ENCODE data around the gene AQP12A. TPM values are rescaled to one million over a fixed set of nuclear protein-coding genes. Genes with fewer than 3 reads are reported as not detected.
"Not testable (repeated sequence)": the region's sequence is repeated elsewhere in the genome, so short reads cannot be mapped to it uniquely, and the experiment has no call there.

The AQP12A gene
- total RNA-seq, 5 donors from 2014 or later (not counting 1 experiment from before 2014, with no cell fraction given), result not detected

- DNase-seq (no peak), ATAC-seq (replicated peaks in 1 of 4) (no peak)
- Mint-ChIP-seq H3K9me3 (no peaks in the 10 kb centered on the region), H3K36me3 (no peaks in the 10 kb centered on the region), H3K4me1 (no peaks in the 10 kb centered on the region), H3K27me3 (peaks cover 21 to 34% of the 10 kb centered on the region in 2 donors), H3K4me3 (no peak overlapping the region), H3K27ac (no peak overlapping the region)
- ChIA-PET CTCF (interaction anchor here in 1 of 2 donors (0.6 kb wide), 1 partner anchor 50 kb away, joined by 5 read pairs; no protein-coding TSS in a partner anchor), POLR2A (no interaction called here)
- H3K36me3 ChIP-seq (ENCODE audit: control insufficient read depth in 2 of 2, extremely low read depth in 1 of 2, insufficient read depth in 1 of 2, low read length in 1 of 2), result no peaks in the 10 kb centered on the region
- H3K4me1 ChIP-seq (ENCODE audit: control insufficient read depth in 1 of 2, extremely low read depth in 1 of 2, insufficient read depth in 2 of 2, low read length in 2 of 2), result no peaks in the 10 kb centered on the region
- no peak overlapping the region for H3K27ac ChIP-seq (ENCODE audit: low read length)
- H3K4me3 ChIP-seq (ENCODE audit: control insufficient read depth in 1 of 2, extremely low read depth in 1 of 2, low read length in 1 of 2), result no peak overlapping the region
- no peaks in the 10 kb centered on the region for H3K9me3 ChIP-seq
- peaks cover 2 to 23% of the 10 kb centered on the region in 2 experiments for H3K27me3 ChIP-seq (replicated peaks in 1 of 2; ENCODE audit: control insufficient read depth in 2 of 2, extremely low read depth in 1 of 2, insufficient read depth in 2 of 2, low read length in 1 of 2)
- 55% methylated on average over 43 of the region's 46 CpGs for WGBS (ENCODE audit: insufficient coverage)
These were observed 19.5 kb upstream of the AQP12A start for GRCh38 chr2:240672076-240672700.

GRCh38 chr2:240672701-240673190, 18.9 kb upstream of the AQP12A start:
- no peaks in the 10 kb centered on the region for H3K9me3 ChIP-seq
- no peak overlapping the region for H3K4me3 Mint-ChIP-seq
- H3K4me3 ChIP-seq (ENCODE audit: control insufficient read depth in 1 of 2, extremely low read depth in 1 of 2, low read length in 1 of 2), result no peak overlapping the region
- H3K36me3 ChIP-seq (ENCODE audit: control insufficient read depth in 2 of 2, extremely low read depth in 1 of 2, insufficient read depth in 1 of 2, low read length in 1 of 2), result no peaks in the 10 kb centered on the region
- H3K27ac ChIP-seq (ENCODE audit: low read length), result no peak overlapping the region
- DNase-seq (no peak), ATAC-seq (replicated peaks in 1 of 4) (no peak)
- H3K36me3 Mint-ChIP-seq, result no peaks in the 10 kb centered on the region
- no peaks in the 10 kb centered on the region for H3K4me1 Mint-ChIP-seq
- peaks cover 17 to 31% of the 10 kb centered on the region in 2 donors for H3K27me3 Mint-ChIP-seq
- no peaks in the 10 kb centered on the region for H3K4me1 ChIP-seq (ENCODE audit: control insufficient read depth in 1 of 2, extremely low read depth in 1 of 2, insufficient read depth in 2 of 2, low read length in 2 of 2)
- WGBS (ENCODE audit: insufficient coverage), result 18% methylated on average over 55 of the region's 55 CpGs
- H3K27ac Mint-ChIP-seq, result no peak overlapping the region
- H3K27me3 ChIP-seq (replicated peaks in 1 of 2; ENCODE audit: control insufficient read depth in 2 of 2, extremely low read depth in 1 of 2, insufficient read depth in 2 of 2, low read length in 1 of 2), result peaks cover 2 to 23% of the 10 kb centered on the region in 2 experiments
- ChIA-PET POLR2A (no interaction called here), CTCF (interaction anchor here in 1 of 2 donors (0.6 kb wide), 1 partner anchor 50 kb away, joined by 5 read pairs; no protein-coding TSS in a partner anchor)
- no peaks in the 10 kb centered on the region for H3K9me3 Mint-ChIP-seq

GRCh38 chr2:240674461-240675184, 17.0 kb upstream of the AQP12A start:
- peaks cover 2 to 23% of the 10 kb centered on the region in 2 experiments for H3K27me3 ChIP-seq (replicated peaks in 1 of 2; ENCODE audit: control insufficient read depth in 2 of 2, extremely low read depth in 1 of 2, insufficient read depth in 2 of 2, low read length in 1 of 2)
- H3K36me3 Mint-ChIP-seq; ATAC-seq (replicated peaks in 1 of 4); H3K4me3 Mint-ChIP-seq; H3K4me1 ChIP-seq (ENCODE audit: control insufficient read depth in 1 of 2, extremely low read depth in 1 of 2, insufficient read depth in 2 of 2, low read length in 2 of 2); CTCF ChIA-PET; H3K27ac ChIP-seq (ENCODE audit: low read length); H3K9me3 Mint-ChIP-seq; H3K4me3 ChIP-seq (ENCODE audit: control insufficient read depth in 1 of 2, extremely low read depth in 1 of 2, low read length in 1 of 2); H3K27ac Mint-ChIP-seq; POLR2A ChIA-PET; H3K9me3 ChIP-seq; H3K36me3 ChIP-seq (ENCODE audit: control insufficient read depth in 2 of 2, extremely low read depth in 1 of 2, insufficient read depth in 1 of 2, low read length in 1 of 2); H3K4me1 Mint-ChIP-seq; DNase-seq: not testable (repeated sequence)
- 43% methylated on average over 8 of the region's 16 CpGs for WGBS (ENCODE audit: insufficient coverage)
- H3K27me3 Mint-ChIP-seq, result peaks cover 11 to 24% of the 10 kb centered on the region in 2 donors

- peaks cover 2 to 23% of the 10 kb centered on the region in 2 experiments for H3K27me3 ChIP-seq (replicated peaks in 1 of 2; ENCODE audit: control insufficient read depth in 2 of 2, extremely low read depth in 1 of 2, insufficient read depth in 2 of 2, low read length in 1 of 2)
- CTCF ChIA-PET; H3K9me3 Mint-ChIP-seq; H3K4me1 ChIP-seq (ENCODE audit: control insufficient read depth in 1 of 2, extremely low read depth in 1 of 2, insufficient read depth in 2 of 2, low read length in 2 of 2); DNase-seq; H3K27ac Mint-ChIP-seq; H3K4me3 Mint-ChIP-seq; POLR2A ChIA-PET; H3K27ac ChIP-seq (ENCODE audit: low read length); H3K36me3 Mint-ChIP-seq; ATAC-seq (replicated peaks in 1 of 4); H3K4me3 ChIP-seq (ENCODE audit: control insufficient read depth in 1 of 2, extremely low read depth in 1 of 2, low read length in 1 of 2); H3K4me1 Mint-ChIP-seq; H3K36me3 ChIP-seq (ENCODE audit: control insufficient read depth in 2 of 2, extremely low read depth in 1 of 2, insufficient read depth in 1 of 2, low read length in 1 of 2); H3K9me3 ChIP-seq: not testable (repeated sequence)
- H3K27me3 Mint-ChIP-seq, result peaks cover 10 to 22% of the 10 kb centered on the region in 2 donors
- WGBS (ENCODE audit: insufficient coverage), result no CpG with 5 or more reads among the region's 24 CpGs
These were observed 16.3 kb upstream of the AQP12A start for GRCh38 chr2:240675345-240675744.

- CTCF ChIA-PET; POLR2A ChIA-PET; H3K9me3 ChIP-seq; H3K4me3 Mint-ChIP-seq; H3K27ac Mint-ChIP-seq; DNase-seq; H3K36me3 Mint-ChIP-seq; H3K27ac ChIP-seq (ENCODE audit: low read length); ATAC-seq (replicated peaks in 1 of 4); H3K4me1 Mint-ChIP-seq; H3K9me3 Mint-ChIP-seq; H3K4me3 ChIP-seq (ENCODE audit: control insufficient read depth in 1 of 2, extremely low read depth in 1 of 2, low read length in 1 of 2); H3K36me3 ChIP-seq (ENCODE audit: control insufficient read depth in 2 of 2, extremely low read depth in 1 of 2, insufficient read depth in 1 of 2, low read length in 1 of 2); H3K4me1 ChIP-seq (ENCODE audit: control insufficient read depth in 1 of 2, extremely low read depth in 1 of 2, insufficient read depth in 2 of 2, low read length in 2 of 2): not testable (repeated sequence)
- WGBS (ENCODE audit: insufficient coverage), result no CpG with 5 or more reads among the region's 14 CpGs
- peaks cover 0 to 15% of the 10 kb centered on the region in 2 experiments for H3K27me3 ChIP-seq (replicated peaks in 1 of 2; ENCODE audit: control insufficient read depth in 2 of 2, extremely low read depth in 1 of 2, insufficient read depth in 2 of 2, low read length in 1 of 2)
- peaks cover 5 to 14% of the 10 kb centered on the region in 2 donors for H3K27me3 Mint-ChIP-seq
These were observed 13.6 kb upstream of the AQP12A start for GRCh38 chr2:240678043-240678442.

- no CpG with 5 or more reads among the region's 19 CpGs for WGBS (ENCODE audit: insufficient coverage)
- H3K4me3 ChIP-seq (ENCODE audit: control insufficient read depth in 1 of 2, extremely low read depth in 1 of 2, low read length in 1 of 2); ATAC-seq (replicated peaks in 1 of 4); H3K36me3 Mint-ChIP-seq; H3K9me3 ChIP-seq; H3K27me3 ChIP-seq (replicated peaks in 1 of 2; ENCODE audit: control insufficient read depth in 2 of 2, extremely low read depth in 1 of 2, insufficient read depth in 2 of 2, low read length in 1 of 2); POLR2A ChIA-PET; H3K4me1 ChIP-seq (ENCODE audit: control insufficient read depth in 1 of 2, extremely low read depth in 1 of 2, insufficient read depth in 2 of 2, low read length in 2 of 2); H3K9me3 Mint-ChIP-seq; CTCF ChIA-PET; H3K27ac ChIP-seq (ENCODE audit: low read length); H3K4me1 Mint-ChIP-seq; H3K4me3 Mint-ChIP-seq; DNase-seq; H3K27me3 Mint-ChIP-seq; H3K27ac Mint-ChIP-seq; H3K36me3 ChIP-seq (ENCODE audit: control insufficient read depth in 2 of 2, extremely low read depth in 1 of 2, insufficient read depth in 1 of 2, low read length in 1 of 2): not testable (repeated sequence)
These were observed 12.8 kb upstream of the AQP12A start for GRCh38 chr2:240678909-240679308.

All from T-cell (primary cell).